ENCODE results near the gene ERBB4.

Gene ERBB4

DNA sequence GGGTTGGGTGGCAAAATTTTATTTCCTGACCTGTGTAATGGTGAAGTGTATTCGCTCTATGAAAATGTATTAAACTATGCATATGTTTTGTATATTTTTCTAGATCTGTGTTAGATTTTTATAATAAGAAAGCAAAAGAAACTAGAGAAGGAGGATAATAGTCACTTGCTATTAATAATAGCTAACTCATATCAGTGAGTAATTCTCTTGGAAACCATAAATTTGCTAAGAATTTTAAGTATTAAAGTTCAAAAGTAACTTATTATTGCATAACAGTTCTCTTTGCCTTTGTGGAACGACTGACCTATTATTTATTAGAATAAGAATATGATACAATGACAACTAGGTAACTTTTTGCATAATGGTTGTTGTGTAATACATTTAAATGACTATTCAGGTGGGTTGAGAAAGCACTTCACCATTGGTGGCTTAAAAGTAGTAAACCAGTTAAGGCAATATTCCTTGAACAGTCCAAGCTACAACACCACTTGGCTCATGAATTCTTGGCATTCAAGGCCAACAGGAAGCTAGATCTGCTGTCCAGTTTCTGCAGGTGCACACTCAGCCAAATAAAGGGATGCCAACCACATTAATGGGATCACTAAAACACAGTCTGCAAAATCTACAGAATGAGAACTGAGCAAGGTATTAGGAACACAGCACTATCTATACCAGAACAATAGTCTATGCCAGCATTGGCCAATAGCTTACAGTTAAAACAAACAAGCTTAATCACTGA is 1060.9 kb downstream of the ERBB4 start:
- no peak for DNase-seq (ENCODE audit: low read depth in 2 of 2)

DNA sequence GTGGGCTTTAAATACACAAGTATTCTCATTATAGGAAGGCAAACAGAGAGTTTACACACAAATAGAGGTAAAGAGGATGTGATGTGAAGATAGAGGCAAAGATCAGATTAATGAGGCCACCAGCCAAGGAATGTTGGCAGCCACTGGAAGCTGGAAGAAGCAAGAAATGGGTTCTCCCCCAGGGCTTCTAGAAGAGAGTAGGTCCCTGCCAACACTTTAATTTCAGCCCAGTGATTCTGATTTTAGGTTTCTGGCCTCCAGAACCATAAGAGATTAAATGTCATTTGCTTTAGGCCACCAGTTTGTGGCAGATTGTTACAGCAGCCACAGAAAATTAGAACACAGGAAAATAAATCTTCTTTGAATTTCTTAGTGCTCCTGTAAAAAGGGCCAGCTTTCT is 1065.5 kb downstream of the ERBB4 start:
- no peak for DNase-seq (ENCODE audit: low read depth in 2 of 2)

DNA sequence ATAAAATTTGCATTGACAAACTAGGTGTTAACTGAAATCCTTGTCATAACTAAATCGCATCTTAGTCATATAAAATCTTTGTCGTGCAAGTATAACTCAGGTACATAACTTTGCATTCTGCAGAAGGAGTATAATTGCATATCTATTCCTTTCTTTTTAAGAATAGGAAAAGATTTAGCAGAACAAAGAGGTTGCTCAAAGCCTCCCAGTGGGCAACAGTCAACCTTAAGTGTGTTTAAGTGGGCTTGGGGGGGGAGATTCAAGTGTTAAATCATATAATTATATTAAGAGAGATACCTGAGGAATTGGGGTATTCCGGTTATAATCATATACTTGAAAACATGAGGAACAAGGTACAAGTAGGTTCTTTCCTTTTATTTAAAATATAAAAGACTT is 1068.9 kb downstream of the ERBB4 start:
- no peak for DNase-seq (ENCODE audit: low read depth in 2 of 2)

DNA sequence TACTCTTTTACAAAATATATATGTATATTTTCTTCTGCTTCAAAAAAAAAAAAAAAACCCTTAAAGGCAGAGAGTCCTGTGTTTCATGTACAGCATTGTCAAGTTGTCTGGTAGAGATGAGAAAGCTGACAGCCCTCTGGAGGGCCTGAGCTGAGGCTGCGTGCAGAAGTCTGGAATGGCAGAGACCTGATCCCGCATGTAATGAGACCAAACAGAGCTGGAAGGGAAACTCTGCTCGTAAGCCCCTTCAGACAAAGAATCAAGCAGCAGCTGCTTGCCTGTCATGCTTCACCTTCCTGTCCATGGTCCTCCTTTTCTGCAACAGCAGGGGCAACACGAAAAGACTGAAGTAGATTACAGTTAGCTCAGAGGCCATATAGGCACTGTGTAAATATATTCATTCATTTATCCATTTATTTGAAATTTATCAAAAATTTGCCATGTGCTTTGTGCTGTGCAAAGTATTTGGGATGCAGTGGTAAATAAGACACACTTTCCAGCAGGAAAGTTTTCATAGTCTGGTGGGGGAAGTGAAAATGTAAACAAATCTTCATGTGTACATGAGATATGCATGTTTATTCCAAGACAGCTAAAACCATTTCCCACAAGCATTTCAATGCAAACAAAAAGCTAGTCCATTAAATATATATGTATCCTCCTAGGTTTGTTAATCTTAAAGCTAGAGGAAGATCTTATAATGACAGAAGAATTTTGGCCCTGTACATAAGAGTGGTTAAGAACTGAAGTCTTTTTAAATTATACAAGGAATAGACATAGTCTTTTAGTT is 1069.5 kb downstream of the ERBB4 start:
- DNase-seq (ENCODE audit: low read depth in 2 of 2) = no peak

DNA sequence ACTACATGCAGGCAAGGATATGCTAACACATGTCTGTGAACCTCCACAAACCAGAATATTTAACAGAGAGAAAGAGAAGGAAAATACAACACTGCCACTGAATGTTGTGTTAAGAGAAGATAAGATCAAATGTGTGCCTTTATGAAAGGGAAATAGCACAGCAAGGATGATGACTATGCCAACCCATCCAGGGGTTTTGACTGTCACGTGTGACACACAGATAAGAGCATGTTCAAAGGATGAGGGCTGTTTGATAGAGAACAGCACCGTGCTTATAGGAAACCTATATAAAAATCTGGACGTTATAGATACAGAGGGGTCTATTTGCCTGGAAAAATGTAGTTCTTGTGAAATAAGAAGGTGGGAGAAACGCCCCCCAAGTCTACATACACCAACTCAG is 1070.4 kb downstream of the ERBB4 start:
- DNase-seq (ENCODE audit: low read depth in 2 of 2) = no peak

DNA sequence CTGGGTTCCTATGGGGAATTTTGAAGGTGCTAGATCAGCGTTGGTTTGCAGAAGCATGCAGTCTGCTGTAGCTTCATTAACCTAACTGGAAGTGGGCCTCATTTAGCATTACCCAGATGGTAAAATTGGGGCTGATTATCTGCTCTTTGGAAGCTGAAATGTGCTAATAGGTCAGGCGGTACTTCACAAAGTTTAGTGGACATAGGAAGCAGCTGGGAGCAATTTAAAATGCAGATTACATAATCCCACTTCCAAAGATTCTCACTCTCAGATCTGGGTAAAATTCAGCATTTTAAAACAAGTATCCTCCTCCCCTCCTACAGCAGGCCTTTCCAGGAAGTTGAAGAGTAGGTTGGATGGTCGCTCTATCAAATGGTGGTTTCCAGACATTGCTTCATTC is 1075.2 kb downstream of the ERBB4 start:
- no peak for DNase-seq (ENCODE audit: low read depth in 2 of 2)

DNA sequence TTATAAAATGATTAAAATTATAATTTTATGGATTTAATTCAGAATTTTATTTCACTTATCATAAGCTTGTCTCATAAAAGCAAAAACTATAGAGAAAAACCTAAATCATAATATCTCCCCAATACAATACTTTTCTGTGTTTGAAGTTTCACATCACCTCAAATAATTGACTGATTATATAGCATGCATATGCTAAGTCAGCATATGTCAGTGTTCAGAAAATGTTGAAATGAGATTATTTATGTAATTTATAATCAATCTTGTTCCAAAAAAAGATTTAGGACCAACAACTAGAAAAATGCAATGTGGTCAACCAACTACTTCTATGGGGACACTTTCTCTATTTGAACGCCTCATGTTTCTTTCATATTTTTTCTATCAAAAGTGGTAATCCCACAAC is 1079.6 kb downstream of the ERBB4 start:
- DNase-seq (ENCODE audit: low read depth in 2 of 2) = no peak

DNA sequence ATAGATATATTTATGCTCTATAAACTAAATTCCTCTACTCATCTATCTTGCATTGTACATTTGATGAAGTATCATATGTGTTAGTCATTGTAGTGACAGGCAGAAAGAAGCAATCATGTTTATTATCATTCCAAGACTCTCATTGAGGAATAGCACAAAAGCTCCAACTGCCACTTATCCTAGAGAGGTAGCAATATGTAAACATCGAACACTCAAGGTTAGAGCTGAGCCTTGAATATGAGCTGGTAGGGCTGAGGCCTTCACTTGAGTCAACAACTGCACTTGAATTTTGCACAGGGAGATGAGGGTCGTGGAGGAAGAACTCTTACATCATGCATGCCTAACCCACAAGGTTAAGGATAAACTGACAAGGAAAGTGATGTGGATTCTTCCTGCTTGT is 1081.3 kb downstream of the ERBB4 start:
- no peak for DNase-seq (ENCODE audit: low read depth in 2 of 2)

DNA sequence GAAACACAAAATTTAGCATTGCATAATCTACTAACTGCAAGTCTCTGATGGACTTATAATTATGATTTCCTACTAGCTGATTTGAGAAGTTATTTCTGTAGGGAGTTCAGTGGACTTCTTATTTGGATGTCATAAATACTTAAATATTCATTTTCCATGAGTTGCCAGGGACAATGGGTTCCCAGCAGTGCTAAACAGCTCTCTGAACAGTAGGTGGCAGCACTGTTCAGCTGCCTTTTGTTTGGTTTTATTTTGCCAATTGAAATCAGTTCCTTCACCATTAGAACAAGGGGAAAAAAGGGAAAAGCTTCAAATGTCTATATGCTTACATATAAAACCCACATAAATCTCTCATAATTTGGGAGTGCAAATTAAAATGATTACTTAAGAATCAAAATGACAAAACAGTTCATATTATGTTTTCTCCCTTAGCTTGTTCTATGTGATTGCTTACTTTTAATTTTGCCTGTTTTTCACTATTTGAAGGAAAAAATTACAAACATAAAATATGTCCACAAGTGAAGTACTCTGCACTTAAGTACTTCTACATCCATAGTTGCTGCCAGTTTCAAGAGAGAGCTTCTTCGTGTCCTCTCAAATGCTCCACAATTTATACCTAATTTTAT is 1083.3 kb downstream of the ERBB4 start:
- DNase-seq (ENCODE audit: low read depth in 2 of 2) = peak; percentile 1 to 6

DNA sequence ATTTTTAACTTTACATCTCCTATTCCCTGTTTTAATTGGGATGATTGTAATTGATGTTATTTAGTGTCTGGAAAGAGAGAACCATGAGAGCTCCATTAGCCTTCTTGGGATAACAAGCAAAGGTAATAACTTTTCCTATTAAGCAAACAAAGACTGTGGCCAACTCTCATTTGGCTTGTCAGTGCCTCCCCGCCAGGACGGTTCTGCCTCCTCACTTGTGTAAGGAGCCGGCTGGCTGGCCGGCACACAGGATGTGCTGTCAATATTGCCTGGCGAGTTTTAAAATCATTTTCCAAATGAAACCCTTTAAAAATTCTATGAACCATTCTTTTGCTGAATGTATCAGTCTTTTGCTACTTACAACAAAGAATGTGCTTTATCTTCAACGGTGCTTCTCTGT is 1083.9 kb downstream of the ERBB4 start:
- DNase-seq (ENCODE audit: low read depth in 2 of 2) = no peak

DNA sequence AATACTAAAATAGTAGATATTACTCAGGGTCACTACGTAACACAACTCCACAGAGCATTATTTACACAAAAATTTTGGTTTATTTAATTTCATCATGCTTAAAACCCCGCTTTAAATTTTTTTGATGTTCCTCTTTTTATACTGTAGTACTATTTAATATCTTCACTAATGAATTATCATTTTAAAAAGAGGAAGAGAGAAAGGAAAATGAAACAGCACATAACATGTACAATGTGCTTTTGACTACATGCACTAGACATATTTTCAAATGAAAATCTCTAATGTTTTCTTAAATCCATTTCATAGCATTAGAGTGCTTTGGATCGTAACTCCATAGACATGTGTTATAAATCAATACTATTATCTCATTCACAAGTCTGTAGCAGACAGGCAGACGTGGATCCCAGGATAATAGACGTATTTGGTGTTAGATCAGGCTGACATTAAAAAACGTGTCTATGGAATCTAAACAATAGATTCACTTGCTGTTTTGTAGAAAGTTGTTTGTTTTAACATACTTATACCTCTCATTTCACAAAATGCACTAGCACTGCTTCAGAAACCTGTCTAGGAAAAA is 1085.2 kb downstream of the ERBB4 start:
- no peak for DNase-seq (ENCODE audit: low read depth in 2 of 2)

DNA sequence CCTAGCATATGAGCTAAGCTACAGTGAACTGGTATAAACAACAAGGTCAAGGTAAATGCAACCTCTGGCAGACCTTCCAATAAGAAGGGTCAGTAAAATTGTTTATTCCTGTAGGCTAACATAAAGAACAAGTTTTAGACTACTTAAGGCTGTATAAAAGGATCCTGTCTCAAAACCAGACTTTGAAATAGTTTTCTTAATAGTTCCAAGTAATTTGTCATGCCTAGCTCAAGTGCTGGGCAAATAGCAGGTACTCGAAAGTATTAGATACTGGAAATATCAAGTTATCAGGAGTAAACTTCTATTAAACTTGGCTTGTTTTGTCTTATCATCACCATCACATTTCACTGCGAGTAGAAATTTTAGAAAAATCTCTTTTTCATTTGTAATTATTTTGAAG is 1087.0 kb downstream of the ERBB4 start:
- DNase-seq (ENCODE audit: low read depth in 2 of 2) = no peak

DNA sequence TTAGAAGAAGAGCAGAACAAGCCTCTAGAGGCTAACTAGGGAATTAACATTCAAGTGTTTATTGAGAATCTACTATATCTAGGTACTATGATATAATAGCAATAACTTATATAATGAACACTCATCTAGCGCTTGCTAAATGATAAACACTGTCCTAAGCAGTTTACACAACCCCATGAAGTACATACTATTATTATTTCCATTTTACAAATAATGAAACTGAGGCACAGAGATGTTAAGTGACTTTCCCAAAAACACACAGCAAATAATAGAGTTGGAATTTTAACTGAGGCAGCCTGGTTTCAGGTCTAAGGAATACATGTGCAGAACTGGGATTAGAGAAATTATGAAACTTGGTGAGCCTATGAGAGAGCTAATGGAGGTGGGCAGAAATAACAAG is 1088.8 kb downstream of the ERBB4 start:
- DNase-seq (ENCODE audit: low read depth in 2 of 2) = no peak

DNA sequence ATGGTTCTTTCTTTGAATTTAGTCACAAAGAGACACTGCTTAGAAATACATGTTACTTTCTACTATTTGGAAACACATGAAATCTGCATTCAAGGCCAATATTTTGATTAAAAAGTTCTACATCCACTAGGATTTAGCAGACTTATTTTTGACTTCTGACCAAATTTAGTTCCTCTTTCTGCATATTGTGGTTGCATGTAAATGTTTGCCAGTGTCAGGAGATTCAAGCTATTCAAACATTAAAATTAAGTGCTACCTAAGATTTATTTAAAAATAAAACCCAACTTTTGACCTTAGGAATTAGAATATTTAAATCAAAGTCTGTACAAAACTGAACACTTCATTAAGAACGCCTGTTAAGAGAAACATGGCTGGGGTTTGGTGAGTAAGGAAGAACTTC is 1091.1 kb downstream of the ERBB4 start:
- DNase-seq (ENCODE audit: low read depth in 2 of 2) = no peak

DNA sequence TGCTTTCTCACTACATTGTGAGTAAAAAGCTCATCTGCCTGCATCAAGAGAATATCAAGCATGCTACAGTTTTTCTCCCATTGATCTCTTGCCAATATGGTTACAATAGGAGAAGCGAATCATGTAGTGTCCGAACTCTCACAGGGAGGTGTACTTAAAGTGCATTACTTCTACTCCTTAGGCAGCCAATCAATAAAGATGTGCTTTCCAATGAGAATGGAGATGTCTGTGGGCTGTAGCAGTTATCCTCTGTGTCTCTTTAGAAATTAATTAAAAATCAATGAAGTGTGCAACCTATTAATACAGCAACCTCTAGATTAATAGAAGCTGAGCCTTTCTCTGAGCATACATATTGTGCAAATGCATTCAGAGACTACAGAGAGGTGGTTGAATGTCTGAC is 1098.5 kb downstream of the ERBB4 start:
- DNase-seq (ENCODE audit: low read depth in 2 of 2) = no peak

DNA sequence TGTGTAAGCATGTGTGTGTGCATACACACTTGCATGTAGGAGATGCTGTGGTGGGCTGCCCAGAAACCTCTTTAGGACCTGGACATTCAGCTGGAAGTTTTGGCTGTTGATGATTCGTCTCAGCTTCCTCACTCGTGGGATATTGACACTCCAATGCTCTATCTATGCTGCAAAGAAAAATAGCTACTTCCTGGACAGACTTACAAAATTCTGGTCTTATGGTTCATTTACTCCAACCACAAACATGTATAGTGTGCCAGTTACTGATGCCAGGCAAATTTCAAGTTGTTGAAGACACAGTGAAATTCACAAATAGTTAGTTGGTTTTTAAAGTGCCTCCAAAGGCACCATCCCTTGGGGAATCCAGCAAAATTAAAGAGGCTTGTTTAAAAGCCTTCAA is 1099.6 kb downstream of the ERBB4 start:
- DNase-seq (ENCODE audit: low read depth in 2 of 2) = no peak

DNA sequence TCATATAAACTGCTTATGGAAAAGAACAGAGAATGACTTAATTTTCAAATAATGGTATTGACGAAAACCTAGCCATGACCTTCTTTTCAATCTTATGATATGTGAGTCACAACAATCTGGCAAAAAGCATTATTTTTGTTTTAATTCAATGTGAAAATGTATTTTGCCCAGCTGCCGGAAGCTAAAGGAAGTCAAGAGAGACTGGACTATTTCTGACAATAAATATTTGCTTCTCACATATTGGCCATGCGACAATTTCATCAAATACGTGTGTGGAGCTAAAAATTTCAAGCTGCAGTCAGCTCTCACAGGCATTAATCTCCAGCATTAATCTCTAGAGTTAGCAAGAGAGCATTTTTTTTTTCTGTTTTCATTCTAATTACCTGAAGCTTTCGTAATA is 1101.2 kb downstream of the ERBB4 start:
- DNase-seq (ENCODE audit: low read depth in 2 of 2) = no peak

DNA sequence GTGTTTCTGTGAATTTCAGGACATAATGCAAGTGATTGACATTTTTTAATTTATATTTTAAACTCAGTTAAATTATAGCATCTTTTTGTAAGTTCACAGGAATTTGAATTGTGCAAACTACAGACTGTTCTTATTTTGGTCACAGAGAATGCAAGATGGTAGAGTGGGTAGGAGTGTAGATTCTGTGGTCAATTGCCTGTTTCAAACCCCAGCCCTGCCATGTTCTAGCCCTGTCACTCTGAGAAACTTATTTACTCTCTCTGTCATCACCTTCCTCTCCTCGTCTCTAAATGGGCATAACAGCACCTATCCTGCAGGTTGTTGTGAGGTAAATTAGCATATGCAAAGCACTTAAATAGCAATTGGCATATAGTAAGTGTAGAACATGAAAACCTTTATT is 1102.4 kb downstream of the ERBB4 start:
- no peak for DNase-seq (ENCODE audit: low read depth in 2 of 2)

DNA sequence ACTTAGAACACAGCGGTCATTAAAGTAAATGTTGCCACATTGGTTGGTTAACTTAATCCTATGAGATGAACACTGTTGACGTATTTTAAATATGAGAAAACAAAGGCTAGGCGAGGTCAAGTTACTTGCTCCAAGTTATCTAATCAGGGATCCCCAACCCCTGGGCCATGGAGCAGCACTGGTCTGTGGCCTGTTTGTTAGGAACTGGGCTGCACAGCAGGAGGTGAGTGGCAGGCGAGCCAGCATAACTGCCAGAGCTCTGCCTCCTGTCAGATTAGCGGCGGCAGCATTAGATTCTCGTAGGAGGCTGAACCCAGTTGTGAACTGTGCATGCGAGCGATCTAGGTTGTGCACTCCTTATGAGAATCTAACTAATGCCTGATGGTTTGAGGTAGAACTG is 1103.3 kb downstream of the ERBB4 start:
- DNase-seq (ENCODE audit: low read depth in 2 of 2) = no peak

DNA sequence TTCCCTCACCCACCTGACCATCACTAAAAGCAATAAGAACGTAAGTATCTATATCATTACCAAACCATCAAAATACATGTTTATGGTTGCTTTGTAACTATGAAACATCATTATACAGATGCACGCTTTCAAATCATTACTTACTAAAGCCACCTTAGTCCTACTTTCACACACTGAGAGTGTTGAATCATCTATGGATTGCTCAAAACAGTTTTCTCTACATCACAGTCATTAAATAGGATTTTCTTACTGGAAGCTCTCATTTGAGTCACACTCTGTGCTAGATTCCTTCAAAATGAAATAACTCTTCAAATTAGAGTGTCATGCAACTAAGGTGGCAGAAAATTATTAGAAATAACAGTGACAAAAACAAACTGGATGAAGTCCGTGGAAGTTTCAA is 1103.8 kb downstream of the ERBB4 start:
- no peak for DNase-seq (ENCODE audit: low read depth in 2 of 2)

DNA sequence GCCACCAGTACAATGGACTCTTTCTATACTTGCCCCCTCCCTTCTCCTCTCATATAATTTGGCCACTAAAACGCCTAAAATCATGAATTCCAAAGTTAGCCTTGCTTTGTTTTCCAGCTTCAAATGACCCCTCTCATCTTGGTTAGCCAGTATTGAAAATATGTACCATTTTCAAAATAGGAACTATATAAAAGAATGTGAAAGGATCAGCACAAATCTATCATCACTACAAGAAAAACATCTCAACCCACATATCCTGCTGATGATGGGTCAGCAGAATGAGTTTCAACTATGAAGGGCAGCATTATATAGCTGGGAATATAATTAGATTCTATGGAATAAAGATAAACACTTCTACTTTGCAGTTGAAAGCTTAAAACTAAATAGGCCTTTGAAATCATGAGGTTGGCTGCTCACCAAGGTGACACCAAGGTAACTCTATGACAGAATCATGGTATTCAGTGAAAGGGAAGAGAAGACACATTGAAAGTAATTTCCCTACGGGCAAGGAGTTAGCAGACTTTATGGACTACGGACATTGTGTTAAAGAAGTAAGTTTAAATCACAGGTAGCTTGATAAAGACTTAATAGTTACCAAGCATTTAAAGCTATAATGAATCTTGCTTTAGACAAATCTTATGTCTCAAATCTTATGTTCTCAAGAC is 1109.2 kb downstream of the ERBB4 start:
- no peak for DNase-seq (ENCODE audit: low read depth in 2 of 2)

DNA sequence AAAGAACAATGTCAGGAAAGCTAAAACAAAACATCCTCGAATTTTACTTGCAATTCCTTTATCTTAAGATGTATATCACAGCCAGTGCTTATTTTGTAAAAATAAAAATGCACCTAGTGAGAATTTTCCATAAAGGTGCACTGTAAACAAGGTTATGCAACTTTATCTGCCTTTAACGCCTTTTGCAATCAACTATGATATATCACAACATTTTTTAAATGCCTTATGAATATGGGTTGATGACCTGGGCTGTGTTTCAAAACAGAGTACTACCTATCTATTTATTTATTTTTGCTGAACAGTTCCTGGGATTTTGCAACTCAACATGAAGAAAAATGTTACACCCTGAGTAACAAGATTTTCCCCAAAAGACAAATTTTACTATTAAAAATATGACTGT is 1112.4 kb downstream of the ERBB4 start:
- no peak for DNase-seq (ENCODE audit: low read depth in 2 of 2)
